Measurements from ENCODE around the gene BNIP3. TPM values are rescaled to one million over a fixed set of nuclear protein-coding genes. Genes with fewer than 3 reads are reported as not detected.
"Not testable (repeated sequence)": the region's sequence is repeated elsewhere in the genome, so short reads cannot be mapped to it uniquely, and the experiment has no call there.

Gene BNIP3
- total RNA-seq, 1 donor from 2014 or later = 35.3 TPM

- no peak for DNase-seq
Observed at GRCh38 chr10:132001238-132001972, 19.7 kb upstream of the BNIP3 start.

GRCh38 chr10:131998845-131999681, 17.3 kb upstream of the BNIP3 start:
- DNase-seq = no peak

GRCh38 chr10:131998050-131998844, 16.5 kb upstream of the BNIP3 start:
- no peak for DNase-seq

GRCh38 chr10:131997366-131998049, 15.8 kb upstream of the BNIP3 start:
- DNase-seq = peak; percentile 31

GRCh38 chr10:131996466-131997365, 15.0 kb upstream of the BNIP3 start:
- DNase-seq = no peak

GRCh38 chr10:131994435-131994834, 12.7 kb upstream of the BNIP3 start:
- DNase-seq = no peak

GRCh38 chr10:131993275-131993674, 11.6 kb upstream of the BNIP3 start:
- DNase-seq = no peak

- DNase-seq = no peak
Observed at GRCh38 chr10:131991726-131992125, 10.0 kb upstream of the BNIP3 start.

GRCh38 chr10:131987786-131988185, 6.1 kb upstream of the BNIP3 start:
- DNase-seq = not testable (repeated sequence)

GRCh38 chr10:131987301-131987700, 5.6 kb upstream of the BNIP3 start:
- DNase-seq = not testable (repeated sequence)

- DNase-seq = not testable (repeated sequence)
Observed at GRCh38 chr10:131986851-131987250, 5.1 kb upstream of the BNIP3 start.

- DNase-seq = no peak
Observed at GRCh38 chr10:131983780-131984179, 2.1 kb upstream of the BNIP3 start.

- DNase-seq = no peak
Observed at GRCh38 chr10:131982796-131983195, 1.1 kb upstream of the BNIP3 start.

- no peak for DNase-seq
Observed at GRCh38 chr10:131982185-131982756, 548 bp upstream of the BNIP3 start.

- no peak for DNase-seq
Observed at GRCh38 chr10:131980761-131981428, 828 bp downstream of the BNIP3 start.

GRCh38 chr10:131980321-131980720, 1.4 kb downstream of the BNIP3 start:
- no peak for DNase-seq

GRCh38 chr10:131979821-131980270, 1.9 kb downstream of the BNIP3 start:
- DNase-seq = no peak

GRCh38 chr10:131979336-131979735, 2.4 kb downstream of the BNIP3 start:
- DNase-seq = no peak

- no peak for DNase-seq
Observed at GRCh38 chr10:131978851-131979250, 2.9 kb downstream of the BNIP3 start.

GRCh38 chr10:131978366-131978765, 3.4 kb downstream of the BNIP3 start:
- no peak for DNase-seq

All from skin of body (tissue), 2 donors.